ENCODE data around the gene MSANTD3.

- no peak for TF ChIP-seq POLR2A (IDR thresholded peaks at IDR 0.05)
- TF ChIP-seq CTCF (IDR thresholded peaks at IDR 0.05): no peak
- TF ChIP-seq POLR2AphosphoS5 (IDR thresholded peaks at IDR 0.05): no peak
Measured at GRCh38 chr9:100425758-100426157, 1.2 kb upstream of the MSANTD3 start.
